HG03342 (cell line): ENCODE measurements around the gene NEDD8.

Experiments
- ATAC-seq: cut with Tn5 transposase; IDR thresholded peaks from one replicate; pipeline ENCODE4 v1.9.1; 2021; ENCODE audit warnings: mild to moderate bottlenecking, moderate library complexity; ENCODE audit not compliant: unreplicated experiment

The NEDD8 gene

DNA sequence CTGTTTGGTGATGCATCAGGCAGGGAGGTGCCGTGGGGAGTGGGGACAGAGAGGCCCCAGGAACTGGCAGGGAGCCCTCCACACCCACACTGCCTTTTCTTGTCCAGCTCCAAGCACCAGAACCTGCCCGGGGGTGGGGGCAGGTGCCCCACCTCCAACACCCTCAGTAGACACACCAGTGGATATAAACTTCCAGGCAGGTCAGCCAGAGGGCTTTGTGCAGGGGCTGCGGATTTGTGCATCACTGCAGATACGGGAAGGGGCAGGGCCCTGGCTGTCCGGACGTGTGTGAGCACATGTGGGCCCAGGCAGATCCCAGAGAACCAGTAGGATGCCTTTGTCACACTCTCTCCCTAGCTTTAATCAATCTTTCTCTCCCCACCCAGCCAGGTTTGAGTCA is 32.1 kb upstream of the NEDD8 start:
- no peak for ATAC-seq

DNA sequence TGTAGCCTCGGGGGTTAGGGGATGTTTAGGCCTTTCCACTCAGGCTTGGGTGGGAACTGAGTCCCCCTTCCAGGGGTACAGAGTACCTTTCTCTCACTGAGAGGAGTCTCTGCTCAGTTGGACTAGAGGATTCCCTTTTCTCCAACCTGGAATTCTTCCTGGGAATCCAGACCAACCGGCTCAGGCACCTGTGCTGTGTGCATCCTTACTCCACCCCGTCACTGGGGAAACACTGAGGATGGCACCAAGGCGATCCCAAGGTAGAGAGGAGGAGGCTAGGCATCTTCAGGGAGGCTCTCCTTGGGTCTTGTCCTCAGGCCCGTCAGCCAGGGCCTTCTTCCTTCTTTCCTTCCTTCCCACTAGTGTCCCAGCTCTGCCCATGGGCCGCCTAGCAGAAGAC is 31.7 kb upstream of the NEDD8 start:
- no peak for ATAC-seq

GRCh38 chr14:24262821-24263733 is 30.9 kb upstream of the NEDD8 start, which contains the start of gene TGM1:
TGM1 (minus strand) TSS chr14:24263177; CDS start chr14:24262352, 825 bp downstream.
- ATAC-seq, result no peak

- ATAC-seq, result no peak
Observed at GRCh38 chr14:24261969-24262327, 29.8 kb upstream of the NEDD8 start.

DNA sequence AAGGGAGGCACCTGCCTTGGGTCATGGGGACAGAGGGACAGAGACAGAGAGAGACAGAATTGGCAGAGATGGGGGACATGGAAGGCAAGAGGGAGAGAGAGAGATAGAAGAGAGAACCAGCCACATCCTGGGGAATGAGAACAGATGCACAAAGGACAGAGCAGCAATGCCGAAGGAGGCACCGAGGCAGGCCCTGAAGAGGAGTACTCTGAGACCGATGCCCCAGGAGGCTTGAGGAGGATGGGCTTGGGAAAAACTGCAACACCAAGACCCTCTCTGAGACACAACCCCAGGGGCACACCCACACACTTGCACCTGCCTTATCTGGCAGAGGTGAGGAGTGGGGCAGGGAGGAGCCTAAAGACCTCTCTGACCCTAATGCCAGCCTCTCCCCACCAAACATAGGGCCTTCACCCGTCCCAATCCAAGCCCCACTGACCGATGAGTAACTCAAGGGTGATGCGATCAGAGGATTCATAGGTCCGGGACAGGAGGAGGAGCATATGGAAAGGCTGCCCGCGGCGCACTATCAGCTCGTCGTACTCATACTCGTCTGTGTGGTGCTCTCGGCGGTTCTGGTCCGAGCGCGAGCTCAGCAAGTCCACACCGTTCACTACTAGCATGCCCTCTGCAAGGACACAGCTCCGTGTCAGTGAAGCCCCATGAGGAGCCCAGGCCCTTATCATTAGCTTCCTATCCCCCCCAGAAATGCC is 29.2 kb upstream of the NEDD8 start:
- no peak for ATAC-seq

DNA sequence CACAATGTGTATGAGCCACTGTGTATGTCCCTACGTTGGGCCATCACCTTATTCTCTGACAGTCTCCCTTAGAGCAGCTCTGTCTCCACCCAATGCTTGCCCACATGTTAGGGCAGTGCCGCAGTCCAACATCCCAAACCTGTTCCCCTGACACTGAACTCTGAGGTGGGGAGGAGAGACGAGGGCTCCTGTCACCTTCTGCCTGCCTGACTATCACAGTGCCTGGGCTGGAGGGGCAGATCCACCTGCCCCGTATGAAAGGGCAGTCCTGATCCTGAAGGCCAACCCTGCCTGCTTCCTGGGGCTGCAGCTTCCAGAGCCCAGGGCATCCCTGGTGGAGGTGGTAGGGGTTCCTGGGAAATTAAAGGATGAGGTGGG is 28.6 kb upstream of the NEDD8 start:
- ATAC-seq, result no peak

DNA sequence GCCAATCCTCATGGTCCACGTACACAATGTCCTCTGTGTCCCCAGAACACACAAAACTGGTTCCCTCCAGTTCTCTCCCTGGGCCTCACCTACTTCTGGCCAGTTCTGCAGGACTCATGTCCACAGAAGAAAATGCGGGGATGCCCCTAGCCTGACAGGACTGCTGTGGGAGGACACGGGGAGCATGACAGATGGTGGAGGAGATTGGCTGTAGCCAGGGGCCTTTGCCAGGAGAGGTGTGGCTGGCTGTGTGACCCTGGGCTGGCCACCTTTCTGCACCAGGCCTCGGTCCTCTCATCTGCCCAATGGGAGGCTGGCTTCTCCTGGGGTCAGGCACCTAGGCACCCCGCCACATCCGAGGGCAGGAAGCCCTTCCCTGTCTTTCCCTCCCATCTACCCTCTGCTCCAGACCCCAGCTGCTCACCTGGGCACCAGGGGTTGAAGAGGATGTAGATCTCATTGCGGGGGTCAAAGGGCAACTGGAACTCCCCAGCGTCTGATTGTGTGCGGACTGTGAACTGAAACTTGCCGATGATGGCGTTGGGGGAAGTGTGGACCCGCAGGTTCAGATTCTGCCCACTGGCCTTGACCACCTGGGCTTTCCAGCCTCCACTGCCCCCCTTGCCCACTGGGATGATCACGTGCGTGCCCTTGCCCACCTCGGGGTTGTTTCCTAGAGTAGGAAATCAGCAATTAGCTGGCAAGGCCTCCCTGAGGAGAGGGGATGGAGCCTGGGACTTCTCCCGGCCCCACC is 28.0 kb upstream of the NEDD8 start:
- ATAC-seq, result no peak

DNA sequence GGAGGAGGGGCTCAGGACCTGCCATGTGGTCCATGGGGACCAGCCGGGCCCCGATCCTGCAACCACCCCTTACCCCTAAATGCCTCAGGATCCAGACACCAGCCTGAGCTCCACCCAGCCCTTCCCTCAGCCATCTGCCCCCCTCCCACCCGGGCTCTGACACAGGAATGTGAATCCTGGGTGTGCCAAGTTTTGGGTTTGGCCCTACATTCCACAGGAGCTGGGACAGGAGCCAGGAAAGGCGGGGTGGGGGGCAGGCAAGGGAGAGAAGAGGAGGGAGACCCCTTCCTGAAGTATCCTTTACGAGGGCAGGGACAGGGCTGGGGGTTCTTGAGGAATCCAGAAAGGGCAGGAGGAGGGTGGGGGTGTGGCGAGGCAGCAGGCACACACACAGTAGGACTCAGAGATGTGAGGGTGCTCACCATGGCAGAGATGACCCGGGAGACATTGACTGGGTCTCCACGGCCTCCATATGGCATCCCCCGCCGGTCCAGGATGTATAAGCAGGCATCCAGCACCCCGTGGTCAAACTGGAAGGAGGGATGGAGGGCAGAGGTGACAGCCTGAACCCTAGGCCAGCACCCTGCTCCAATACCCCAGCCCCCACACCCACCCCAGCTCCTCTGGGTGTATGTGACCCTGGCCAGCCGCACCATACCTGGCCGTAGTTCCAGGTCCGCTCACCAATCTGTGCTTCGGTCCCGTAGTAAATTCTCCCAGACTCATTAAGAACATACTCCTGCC is 27.3 kb upstream of the NEDD8 start:
- ATAC-seq, result no peak

- no peak for ATAC-seq
Observed at GRCh38 chr14:24258548-24259265, 26.5 kb upstream of the NEDD8 start.

DNA sequence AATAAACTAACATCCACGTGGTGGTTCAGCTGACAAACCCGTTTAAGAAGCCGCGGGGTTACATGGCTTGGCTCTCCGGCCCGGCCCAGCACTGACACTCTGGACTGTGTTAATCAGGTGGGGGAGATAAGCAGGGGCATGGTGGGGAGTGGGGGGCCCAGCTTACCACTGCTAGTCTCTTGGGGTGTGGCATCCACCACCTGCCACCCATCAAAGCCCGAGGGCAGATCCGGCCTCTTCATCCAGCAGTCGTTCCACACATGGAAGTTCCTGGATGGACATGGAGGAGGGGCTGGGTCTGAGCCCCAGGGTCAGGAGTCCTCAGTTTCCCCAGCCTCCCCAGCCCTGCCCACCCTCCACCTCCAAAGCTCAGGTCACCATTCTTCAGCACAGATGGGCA is 26.0 kb upstream of the NEDD8 start:
- ATAC-seq, result no peak

- ATAC-seq, result no peak
Observed at GRCh38 chr14:24256960-24257359, 24.8 kb upstream of the NEDD8 start.

DNA sequence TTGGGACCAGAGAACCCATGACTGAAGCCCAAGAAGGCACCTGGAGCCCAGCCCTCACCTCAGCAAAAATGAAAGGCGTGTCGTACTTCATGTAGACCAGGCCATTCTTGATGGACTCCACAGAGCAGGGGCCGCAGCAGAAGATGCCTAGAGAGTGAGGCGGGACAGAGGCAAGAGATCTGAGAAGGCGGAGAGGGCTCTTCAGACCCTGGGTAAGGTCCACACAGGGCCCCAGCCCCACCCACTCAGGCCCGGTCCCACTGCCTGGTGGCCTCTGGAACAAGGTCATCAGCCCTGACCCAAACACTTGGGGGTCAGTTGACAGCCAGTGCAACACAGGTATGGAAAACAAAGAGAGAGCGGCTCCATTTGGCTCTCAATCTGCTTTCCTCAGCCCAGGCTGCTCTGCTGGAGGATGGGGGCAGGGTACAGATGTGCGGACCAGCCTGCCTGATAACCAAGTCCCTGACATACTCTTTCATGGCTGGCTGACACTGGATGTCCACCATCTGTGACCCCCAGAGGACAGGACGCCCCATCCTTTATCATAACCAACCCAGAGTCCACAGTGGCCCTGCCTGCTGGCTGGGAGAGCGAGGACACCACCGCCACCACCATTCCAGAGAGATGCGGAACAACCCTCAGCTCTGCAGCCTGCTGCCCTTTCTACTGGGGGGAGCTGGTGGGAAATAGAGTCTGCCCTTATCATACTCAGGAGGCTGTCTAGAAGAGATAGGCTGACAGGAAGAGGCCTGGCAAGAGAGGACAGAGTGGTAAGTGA is 24.0 kb upstream of the NEDD8 start:
- no peak for ATAC-seq

GRCh38 chr14:24255438-24255837 is 23.3 kb upstream of the NEDD8 start:
- ATAC-seq, result no peak

- ATAC-seq, result no peak
Observed at GRCh38 chr14:24254630-24255392, 22.6 kb upstream of the NEDD8 start.

DNA sequence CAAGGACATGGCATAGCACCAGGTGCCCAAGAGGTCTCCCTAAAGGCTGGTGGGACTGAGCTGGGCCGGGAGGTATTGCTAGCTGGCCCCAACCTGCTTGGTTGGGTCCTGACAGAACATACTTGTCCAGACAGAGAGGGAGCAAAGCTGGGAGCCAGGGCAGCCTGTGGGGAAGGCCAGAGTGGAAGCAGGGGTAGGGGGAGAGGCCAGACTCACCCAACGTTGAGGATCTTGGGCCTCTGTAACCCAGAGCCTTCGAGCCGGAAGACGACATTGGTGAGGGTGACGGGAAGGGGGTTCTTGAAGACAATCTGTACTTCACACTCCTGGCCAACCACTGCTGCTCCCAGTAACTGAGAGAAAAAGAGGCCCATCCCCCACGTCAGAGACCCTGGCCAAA is 21.8 kb upstream of the NEDD8 start:
- no peak for ATAC-seq

DNA sequence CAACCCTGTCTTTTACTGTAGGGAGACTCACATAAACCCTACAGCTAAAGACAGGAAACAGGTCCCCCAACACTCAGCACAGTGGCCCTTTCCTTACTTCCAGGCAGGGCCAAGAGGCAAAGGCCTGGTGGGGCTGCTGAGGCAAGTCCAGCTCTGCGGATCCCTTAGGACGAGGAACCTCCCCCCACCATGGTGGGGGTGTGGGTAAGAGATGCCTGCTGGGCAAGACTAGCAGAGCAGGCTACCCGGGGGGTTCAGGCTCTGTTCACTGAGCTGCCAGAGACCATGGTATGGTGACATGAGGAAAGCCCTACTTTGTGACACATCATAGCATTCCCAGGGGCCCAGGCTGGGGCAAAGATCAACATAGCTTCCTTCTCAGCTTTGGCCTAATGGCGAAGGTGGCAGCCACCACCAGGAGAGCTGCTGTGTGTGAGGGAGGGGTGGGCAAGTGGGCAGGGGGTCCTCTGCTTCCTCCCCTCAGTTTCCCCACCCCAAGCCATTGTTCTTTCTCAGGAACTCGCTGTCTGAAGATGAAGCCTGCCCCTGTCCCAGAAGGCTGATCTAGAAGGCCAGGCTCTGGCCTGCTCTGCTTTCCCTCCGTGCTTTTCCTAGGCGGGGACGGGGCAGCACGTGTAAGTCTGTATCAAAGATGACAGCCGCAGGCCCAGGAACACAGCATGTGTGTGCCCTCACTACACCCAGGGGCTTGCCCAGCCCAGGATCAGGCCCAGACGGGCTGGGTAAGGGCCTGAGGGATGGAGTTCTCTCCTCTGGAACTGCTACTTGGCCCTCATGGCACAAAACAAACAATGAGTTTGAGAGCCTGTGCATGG is 20.3 kb upstream of the NEDD8 start:
- no peak for ATAC-seq

DNA sequence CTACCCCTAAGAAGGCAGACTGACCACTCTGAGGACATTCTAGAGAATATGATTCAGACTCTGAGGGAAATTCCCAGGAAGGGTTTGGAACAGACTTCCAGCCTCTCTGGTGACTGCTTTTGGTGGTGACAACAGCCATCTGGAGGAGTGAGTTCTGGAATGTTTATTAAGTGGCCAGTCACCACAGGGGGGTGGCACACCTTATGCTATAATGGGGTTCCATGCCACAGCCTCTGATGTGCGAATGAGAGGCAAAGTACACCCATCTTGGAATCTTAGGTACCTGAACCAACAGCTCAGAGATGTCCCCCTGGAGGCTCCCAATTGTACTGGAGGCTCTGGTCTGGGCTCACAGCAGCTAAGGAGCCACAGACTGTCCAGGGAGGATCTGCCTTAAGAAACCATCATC is 19.7 kb upstream of the NEDD8 start:
- no peak for ATAC-seq

DNA sequence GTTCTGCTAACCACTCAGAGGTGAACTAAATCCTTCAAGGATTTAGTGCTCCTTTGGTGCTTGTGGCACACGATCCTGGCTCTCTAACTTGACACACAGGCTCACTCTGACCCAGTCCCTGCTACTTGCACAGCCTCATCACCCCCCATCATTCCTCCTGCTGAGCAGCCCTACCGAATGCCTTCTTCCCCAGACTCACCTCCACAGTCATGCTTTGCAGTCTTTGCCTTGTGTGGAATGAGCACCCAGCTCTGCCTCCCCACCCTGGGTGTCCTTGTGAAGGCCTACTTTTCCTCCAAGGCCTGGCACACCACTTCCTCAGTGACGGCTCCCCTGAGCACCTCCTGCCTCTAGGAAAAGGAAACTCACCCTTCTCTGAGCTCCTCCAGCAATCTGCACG is 18.2 kb upstream of the NEDD8 start:
- no peak for ATAC-seq
